ENCODE results near the gene CABCOCO1.

Gene CABCOCO1

GRCh38 chr10:61812920-61813319, 150.2 kb downstream of the CABCOCO1 start:
- FAIRE-seq, result no peak
- DNase-seq (ENCODE audit: low spot score), result no peak

GRCh38 chr10:61814160-61814559, 151.4 kb downstream of the CABCOCO1 start:
- FAIRE-seq (no peak), DNase-seq (ENCODE audit: low spot score) (no peak)

- no peak for DNase-seq (ENCODE audit: low spot score)
- FAIRE-seq, result no peak
Observed at GRCh38 chr10:61815496-61815895, 152.8 kb downstream of the CABCOCO1 start.
